ENCODE data around the gene ZBTB25.

The ZBTB25 gene

GRCh38 chr14:64439141-64439540 lies 64.5 kb downstream of the ZBTB25 start:
- no peaks in the 10 kb centered on the region for H3F3A ChIP-seq (ENCODE audit: insufficient read depth, low read length)
- H3K9me2 ChIP-seq (ENCODE audit: low read depth, low read length): no peaks in the 10 kb centered on the region
- no peaks in the 10 kb centered on the region for H3K79me2 ChIP-seq (ENCODE audit: insufficient read depth, low read length)
- H3K27me3 ChIP-seq (ENCODE audit: insufficient read depth, low read length): no peaks in the 10 kb centered on the region
- no peak overlapping the region for H3K4me2 ChIP-seq (ENCODE audit: low read length)
- no peak overlapping the region for H3K9ac ChIP-seq (ENCODE audit: low read length)
- H3K4me3 ChIP-seq (ENCODE audit: low read depth, low read length, poor library complexity, severe bottlenecking): no peak overlapping the region
- no peak overlapping the region for H3K27ac ChIP-seq (ENCODE audit: low read depth, low read length, poor library complexity, severe bottlenecking)
- H2AFZ ChIP-seq (ENCODE audit: low read length): no peak overlapping the region
- H3K9me3 ChIP-seq (ENCODE audit: low read length): no peaks in the 10 kb centered on the region
- TF ChIP-seq, protein P1, sequence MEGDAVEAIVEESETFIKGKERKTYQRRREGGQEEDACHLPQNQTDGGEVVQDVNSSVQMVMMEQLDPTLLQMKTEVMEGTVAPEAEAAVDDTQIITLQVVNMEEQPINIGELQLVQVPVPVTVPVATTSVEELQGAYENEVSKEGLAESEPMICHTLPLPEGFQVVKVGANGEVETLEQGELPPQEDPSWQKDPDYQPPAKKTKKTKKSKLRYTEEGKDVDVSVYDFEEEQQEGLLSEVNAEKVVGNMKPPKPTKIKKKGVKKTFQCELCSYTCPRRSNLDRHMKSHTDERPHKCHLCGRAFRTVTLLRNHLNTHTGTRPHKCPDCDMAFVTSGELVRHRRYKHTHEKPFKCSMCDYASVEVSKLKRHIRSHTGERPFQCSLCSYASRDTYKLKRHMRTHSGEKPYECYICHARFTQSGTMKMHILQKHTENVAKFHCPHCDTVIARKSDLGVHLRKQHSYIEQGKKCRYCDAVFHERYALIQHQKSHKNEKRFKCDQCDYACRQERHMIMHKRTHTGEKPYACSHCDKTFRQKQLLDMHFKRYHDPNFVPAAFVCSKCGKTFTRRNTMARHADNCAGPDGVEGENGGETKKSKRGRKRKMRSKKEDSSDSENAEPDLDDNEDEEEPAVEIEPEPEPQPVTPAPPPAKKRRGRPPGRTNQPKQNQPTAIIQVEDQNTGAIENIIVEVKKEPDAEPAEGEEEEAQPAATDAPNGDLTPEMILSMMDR (IDR thresholded peaks at IDR 0.05; ENCODE audit: low read length): no peak
- no peak for TF ChIP-seq EZH2 (IDR thresholded peaks at IDR 0.05; ENCODE audit: borderline replicate concordance, low read length)
- peaks cover 9% of the 10 kb centered on the region for H3K4me1 ChIP-seq (ENCODE audit: insufficient read depth, low read length, severe bottlenecking)
- no peaks in the 10 kb centered on the region for H4K20me1 ChIP-seq (ENCODE audit: insufficient read depth, low read length)
- peaks cover 95% of the 10 kb centered on the region for H3K36me3 ChIP-seq (ENCODE audit: insufficient read depth, low read length)

DNA sequence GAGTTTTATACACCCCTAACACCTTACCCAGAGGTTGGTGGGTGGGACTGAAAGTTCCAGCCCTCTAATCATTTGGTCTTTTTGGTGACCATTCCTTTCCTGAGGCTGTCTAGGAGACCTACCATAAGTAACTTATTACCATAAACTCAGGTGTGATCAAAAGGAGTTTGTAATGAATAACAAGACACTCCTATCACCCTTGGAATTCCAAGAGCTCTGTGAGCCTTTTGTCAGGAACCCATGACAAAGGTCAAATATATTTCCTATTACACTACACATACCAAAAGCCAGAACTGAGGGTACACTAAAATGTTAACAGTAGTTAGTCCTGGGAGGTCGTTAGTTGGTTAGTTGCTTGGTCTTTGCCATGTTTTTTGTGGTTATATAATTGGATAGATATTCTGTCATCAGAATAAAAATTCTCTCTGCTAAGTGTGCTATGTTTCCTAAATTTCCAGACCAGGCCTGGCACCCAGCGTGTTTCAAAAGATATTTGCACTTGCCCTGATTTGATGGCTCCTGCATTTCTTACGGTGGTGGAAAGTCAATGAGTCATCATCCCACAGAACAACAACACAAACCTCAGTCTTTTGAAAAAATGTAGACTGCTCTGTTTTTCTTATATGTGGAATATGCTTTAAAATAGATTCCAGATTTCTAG lies 65.3 kb downstream of the ZBTB25 start:
- no peak overlapping the region for H2AFZ ChIP-seq (ENCODE audit: low read length)
- peaks cover 94% of the 10 kb centered on the region for H3K36me3 ChIP-seq (ENCODE audit: insufficient read depth, low read length)
- no peak overlapping the region for H3K4me3 ChIP-seq (ENCODE audit: low read depth, low read length, poor library complexity, severe bottlenecking)
- H3K27me3 ChIP-seq (ENCODE audit: insufficient read depth, low read length): no peaks in the 10 kb centered on the region
- H3K9ac ChIP-seq (ENCODE audit: low read length): no peak overlapping the region
- no peak overlapping the region for H3K4me2 ChIP-seq (ENCODE audit: low read length)
- no peaks in the 10 kb centered on the region for H3K9me3 ChIP-seq (ENCODE audit: low read length)
- H3K27ac ChIP-seq (ENCODE audit: low read depth, low read length, poor library complexity, severe bottlenecking): no peak overlapping the region
- H3F3A ChIP-seq (ENCODE audit: insufficient read depth, low read length): no peaks in the 10 kb centered on the region
- no peaks in the 10 kb centered on the region for H4K20me1 ChIP-seq (ENCODE audit: insufficient read depth, low read length)
- TF ChIP-seq, protein P1 (IDR thresholded peaks at IDR 0.05; ENCODE audit: low read length): no peak
- no peak for TF ChIP-seq EZH2 (IDR thresholded peaks at IDR 0.05; ENCODE audit: borderline replicate concordance, low read length)
- H3K79me2 ChIP-seq (ENCODE audit: insufficient read depth, low read length): no peaks in the 10 kb centered on the region
- H3K9me2 ChIP-seq (ENCODE audit: low read depth, low read length): no peaks in the 10 kb centered on the region
- H3K4me1 ChIP-seq (ENCODE audit: insufficient read depth, low read length, severe bottlenecking): peaks cover under 1% of the 10 kb centered on the region

DNA sequence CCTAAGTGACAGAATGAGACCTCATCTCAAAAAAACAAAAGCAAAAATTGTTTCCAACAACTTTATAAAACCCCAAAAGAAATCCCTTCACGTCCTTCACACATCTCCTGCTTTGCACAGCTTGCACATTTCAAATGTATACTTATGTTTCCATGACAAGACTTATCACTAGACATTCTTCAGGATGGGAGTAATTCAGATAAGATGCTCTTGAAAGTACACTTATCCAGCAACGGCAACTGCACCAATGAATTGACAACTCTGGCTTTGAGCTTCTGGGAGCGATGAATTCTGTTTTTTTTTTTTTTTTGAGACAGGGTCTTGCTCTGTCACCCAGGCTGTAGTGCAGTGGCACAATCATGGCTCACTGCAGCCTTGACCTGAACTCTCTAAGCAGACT lies 69.1 kb downstream of the ZBTB25 start:
- H2AFZ ChIP-seq (ENCODE audit: low read length): no peak overlapping the region
- no peaks in the 10 kb centered on the region for H4K20me1 ChIP-seq (ENCODE audit: insufficient read depth, low read length)
- TF ChIP-seq EZH2 (IDR thresholded peaks at IDR 0.05; ENCODE audit: borderline replicate concordance, low read length): no peak
- TF ChIP-seq, protein P1 (IDR thresholded peaks at IDR 0.05; ENCODE audit: low read length): no peak
- H3K36me3 ChIP-seq (ENCODE audit: insufficient read depth, low read length): peaks cover 96% of the 10 kb centered on the region
- H3K4me1 ChIP-seq (ENCODE audit: insufficient read depth, low read length, severe bottlenecking): no peaks in the 10 kb centered on the region
- H3K27me3 ChIP-seq (ENCODE audit: insufficient read depth, low read length): no peaks in the 10 kb centered on the region
- H3K4me2 ChIP-seq (ENCODE audit: low read length): no peak overlapping the region
- H3K9me3 ChIP-seq (ENCODE audit: low read length): no peaks in the 10 kb centered on the region
- no peaks in the 10 kb centered on the region for H3K79me2 ChIP-seq (ENCODE audit: insufficient read depth, low read length)
- H3K4me3 ChIP-seq (ENCODE audit: low read depth, low read length, poor library complexity, severe bottlenecking): no peak overlapping the region
- no peaks in the 10 kb centered on the region for H3K9me2 ChIP-seq (ENCODE audit: low read depth, low read length)
- no peaks in the 10 kb centered on the region for H3F3A ChIP-seq (ENCODE audit: insufficient read depth, low read length)
- no peak overlapping the region for H3K9ac ChIP-seq (ENCODE audit: low read length)
- H3K27ac ChIP-seq (ENCODE audit: low read depth, low read length, poor library complexity, severe bottlenecking): no peak overlapping the region

All from OCI-LY1 (cell line).